ENCODE results near the gene S100B. TPM values are rescaled to one million over a fixed set of nuclear protein-coding genes. Genes with fewer than 3 reads are reported as not detected.

Gene S100B
- total and polyA plus RNA-seq, 2 of the 8 experiments (the other 6 are each of a cell fraction or from before 2014, with no cell fraction given), result 0.36 to 0.69 TPM

DNA sequence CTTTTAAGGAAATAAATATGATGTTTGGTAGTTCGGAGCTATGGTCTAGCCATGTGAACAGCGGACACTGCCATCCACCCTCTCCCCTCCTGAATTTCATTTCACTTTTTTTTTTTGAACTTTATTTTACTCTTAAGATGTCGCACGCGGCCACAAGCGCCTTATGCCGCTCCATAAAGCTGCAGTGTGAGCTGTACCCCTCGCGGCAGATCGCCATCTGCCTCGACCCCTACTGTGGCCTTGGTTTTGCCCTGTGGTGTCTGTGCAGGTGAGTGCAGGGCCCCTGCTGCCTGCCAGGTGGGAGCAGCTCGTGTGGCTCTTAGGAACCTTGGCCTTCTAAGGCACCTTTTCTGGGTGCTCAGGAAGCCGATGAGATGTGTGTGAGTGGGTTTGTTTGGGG lies 48.1 kb downstream of the S100B start:
- Histone ChIP-seq H3K27ac (ENCODE audit: low read depth, low read length) (no peak overlapping the region), H3K79me1 (ENCODE audit: low read depth, low read length) (no peaks in the 10 kb centered on the region), H4K8ac (ENCODE audit: extremely low read depth, insufficient read depth, low read length) (no peak overlapping the region), H2BK20ac (ENCODE audit: low read length) (no peak overlapping the region), H4K91ac (replicated peaks; ENCODE audit: insufficient read length, low read length) (no peak overlapping the region), H3K27me3 (replicated peaks in 1 of 4; ENCODE audit: control insufficient read depth in 3 of 4, extremely low read depth in 1 of 4, insufficient read depth in 3 of 4, low read length in 3 of 4) (no peaks in the 10 kb centered on the region), H3K79me2 (ENCODE audit: control insufficient read depth in 1 of 2, insufficient read depth in 2 of 2, low read length in 2 of 2) (no peaks in the 10 kb centered on the region), H3K36me3 (ENCODE audit: control insufficient read depth in 2 of 4, insufficient read depth in 4 of 4, low read length in 3 of 4) (peaks cover 0 to 20% (median 8%) of the 10 kb centered on the region in 4 experiments; a peak in 5 of 8 replicates), H3K4me1 (replicated peaks in 1 of 4; ENCODE audit: control insufficient read depth in 3 of 4, insufficient read depth in 4 of 4, low read length in 3 of 4) (no peaks in the 10 kb centered on the region), H4K20me1 (replicated peaks in 1 of 2; ENCODE audit: control insufficient read depth in 1 of 2, insufficient read depth in 2 of 2, low read length in 2 of 2) (peaks cover 0 to 2% of the 10 kb centered on the region in 2 experiments), H2BK5ac (ENCODE audit: low read depth, low read length) (no peak overlapping the region), H3K9ac (replicated peaks in 1 of 4; ENCODE audit: extremely low read depth in 1 of 4, low read depth in 3 of 4, low read length in 3 of 4) (no peak overlapping the region), H3K23ac (ENCODE audit: insufficient read length) (no peak overlapping the region), H3K23me2 (ENCODE audit: low read depth, low read length) (no peaks in the 10 kb centered on the region), H3K18ac (ENCODE audit: extremely low read depth, low read length) (no peak overlapping the region), H3K56ac (replicated peaks; ENCODE audit: insufficient read length, low read depth, low read length) (no peak overlapping the region), H2AK5ac (ENCODE audit: low read depth, low read length) (no peak overlapping the region), H4K5ac (ENCODE audit: insufficient read length, low read depth, low read length) (no peak overlapping the region), H2BK12ac (ENCODE audit: low read depth, low read length) (no peak overlapping the region), H3K4me3 (ENCODE audit: extremely low read depth in 1 of 4, insufficient read depth in 2 of 4, low read depth in 3 of 4, low read length in 4 of 4) (no peak overlapping the region), H3K4me2 (ENCODE audit: insufficient read depth in 1 of 2, low read depth in 2 of 2, low read length in 2 of 2) (no peak overlapping the region), H3K9me3 (ENCODE audit: insufficient read depth in 2 of 2, low read depth in 1 of 2, low read length in 1 of 2) (no peaks in the 10 kb centered on the region), H3K14ac (ENCODE audit: insufficient read length) (no peak overlapping the region), H3K4ac (replicated peaks; ENCODE audit: insufficient read length, low read depth, low read length) (no peak overlapping the region), H2AFZ (ENCODE audit: low read length) (no peak overlapping the region), H2BK15ac (ENCODE audit: low read length) (no peak overlapping the region), H2BK120ac (replicated peaks; ENCODE audit: low read depth, low read length) (no peak overlapping the region)
- 96% methylated on average over 13 of the region's 13 CpGs; no CpG with 5 or more reads in 1 of the 2 experiments for WGBS, 2 experiments (ENCODE audit: extremely low coverage in 1 of 2, insufficient coverage in 1 of 2, insufficient read length in 1 of 2, insufficient replicate concordance in 2 of 2, low coverage in 1 of 2, low lambda C conversion rate in 2 of 2, missing lambda C conversion rate in 1 of 2)
- FAIRE-seq (no peak), DNase-seq (ENCODE audit: low read depth in 1 of 2, low spot score in 2 of 2) (no peak)
- CTCF ChIA-PET (ENCODE audit: partially characterized antibody), result no interaction called here
- TF ChIP-seq SRF (IDR thresholded peaks at IDR 0.05; ENCODE audit: low read depth, low read length) (no peak), POLR2AphosphoS5 (IDR thresholded peaks at IDR 0.05; ENCODE audit: low read depth, low read length) (no peak), POU5F1 (IDR thresholded peaks at IDR 0.05; ENCODE audit: low read depth, low read length) (no peak), HDAC2 (IDR thresholded peaks at IDR 0.05; ENCODE audit: borderline replicate concordance in 1 of 2, low read depth in 2 of 2, low read length in 2 of 2) (no peak), RXRA (IDR thresholded peaks at IDR 0.05; ENCODE audit: insufficient read depth, low read depth, low read length) (no peak), KDM1A (IDR thresholded peaks at IDR 0.05; ENCODE audit: borderline replicate concordance, low read length) (no peak), YY1 (IDR thresholded peaks at IDR 0.05; ENCODE audit: low read depth, low read length) (no peak)
- TF ChIP-seq, protein P1, sequence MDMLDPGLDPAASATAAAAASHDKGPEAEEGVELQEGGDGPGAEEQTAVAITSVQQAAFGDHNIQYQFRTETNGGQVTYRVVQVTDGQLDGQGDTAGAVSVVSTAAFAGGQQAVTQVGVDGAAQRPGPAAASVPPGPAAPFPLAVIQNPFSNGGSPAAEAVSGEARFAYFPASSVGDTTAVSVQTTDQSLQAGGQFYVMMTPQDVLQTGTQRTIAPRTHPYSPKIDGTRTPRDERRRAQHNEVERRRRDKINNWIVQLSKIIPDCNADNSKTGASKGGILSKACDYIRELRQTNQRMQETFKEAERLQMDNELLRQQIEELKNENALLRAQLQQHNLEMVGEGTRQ (IDR thresholded peaks at IDR 0.05; ENCODE audit: low read length), result no peak
- POLR2A ChIA-PET (ENCODE audit: partially characterized antibody), result interaction anchor here (1.4 kb wide), 1 partner anchor 79 kb away, joined by 5 read pairs; the partner anchor contains the start of gene PRMT2

Measured in H1 (cell line).